Activated T-cell treated with anti-CD3 and anti-CD28 coated beads for 48 hours (primary cell): ENCODE results near the gene COL28A1.

ENCODE experiments used
- DNase-seq: peaks from one replicate; pipeline ENCODE4 v3.0.0-alpha.2; 2020; ENCODE audit warnings: low read depth

The COL28A1 gene

DNA sequence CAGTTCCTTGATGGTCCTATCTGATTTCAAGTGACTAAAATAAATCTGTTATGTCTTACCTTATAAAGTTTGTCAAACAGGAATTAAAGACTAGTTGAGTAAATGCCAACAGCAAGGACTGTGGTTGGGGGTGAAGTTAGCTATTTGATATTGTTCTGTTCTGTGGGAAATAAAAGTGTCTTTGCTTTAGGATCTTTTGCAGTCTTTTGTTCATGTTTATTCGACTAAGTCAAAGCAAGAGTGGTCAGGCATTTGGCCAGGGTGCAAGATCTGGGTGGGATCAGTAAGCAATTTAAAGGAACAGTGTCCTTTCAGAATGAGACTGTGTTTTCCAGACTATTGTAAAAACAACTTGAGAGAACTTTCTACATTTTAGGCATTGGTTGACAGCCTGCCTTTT lies at the start of gene COL28A1:
Gene COL28A1 (minus strand): TSS at position 183 of the 400 bp plus-strand sequence. CDS start 2,998 bp downstream, outside the sequence.
- DNase-seq, result no peak

DNA sequence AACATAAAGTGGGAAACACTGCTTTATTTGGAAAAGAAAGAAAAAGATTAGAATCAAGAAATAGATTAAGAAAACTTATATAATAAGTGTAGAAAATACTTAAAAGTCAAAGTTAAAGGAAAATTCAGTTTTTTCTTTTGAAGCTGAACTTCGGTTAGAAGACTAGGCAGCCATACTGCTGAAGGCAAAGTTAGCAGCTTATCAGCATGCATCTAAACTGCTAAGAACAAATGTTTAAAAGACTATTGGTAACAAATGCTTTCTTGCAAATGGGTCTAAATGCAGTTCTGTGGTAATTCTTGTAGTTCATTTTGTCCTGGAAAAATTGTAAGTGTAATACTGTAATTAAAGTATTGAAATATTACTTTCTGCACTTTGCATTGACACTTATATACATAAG lies 49.0 kb upstream of the COL28A1 start:
- DNase-seq, result no peak

DNA sequence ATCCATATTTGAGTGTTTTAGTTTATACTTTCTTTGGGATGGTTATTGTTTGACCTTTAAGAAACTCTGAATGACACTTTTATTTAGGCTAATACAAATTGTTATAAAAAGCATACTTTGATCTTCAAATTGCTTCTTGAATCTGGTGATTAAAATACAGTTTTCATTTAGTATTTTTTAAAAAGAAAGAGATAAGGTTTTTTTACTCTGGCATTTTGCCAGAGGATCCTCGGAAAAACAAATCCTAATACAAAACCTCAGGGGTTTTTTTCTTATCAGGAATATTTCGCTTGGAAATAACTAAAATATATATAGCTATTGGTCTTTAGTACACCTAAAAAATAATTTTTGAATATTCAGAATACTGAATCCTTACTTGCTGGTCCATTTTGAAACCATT lies 48.1 kb upstream of the COL28A1 start:
- DNase-seq, result no peak

DNA sequence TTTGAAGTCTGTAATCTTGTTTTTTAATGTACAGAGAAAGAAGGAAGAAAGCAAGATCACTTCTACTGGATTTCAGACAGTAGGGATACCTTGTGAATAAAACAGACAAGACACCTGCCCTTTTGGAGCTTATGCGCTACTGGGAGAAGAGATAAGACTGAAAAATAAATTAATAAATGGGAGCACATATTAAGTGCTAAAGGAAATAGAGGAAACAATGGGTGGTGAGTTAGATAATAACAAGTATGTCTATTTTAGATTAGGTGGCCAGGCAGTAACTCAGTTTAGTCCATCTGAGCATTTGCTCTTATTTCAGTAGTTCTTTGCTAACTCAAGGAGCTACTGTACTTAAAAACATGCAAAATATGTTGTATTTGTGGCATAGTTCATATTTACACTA lies 46.9 kb upstream of the COL28A1 start:
- DNase-seq, result no peak

DNA sequence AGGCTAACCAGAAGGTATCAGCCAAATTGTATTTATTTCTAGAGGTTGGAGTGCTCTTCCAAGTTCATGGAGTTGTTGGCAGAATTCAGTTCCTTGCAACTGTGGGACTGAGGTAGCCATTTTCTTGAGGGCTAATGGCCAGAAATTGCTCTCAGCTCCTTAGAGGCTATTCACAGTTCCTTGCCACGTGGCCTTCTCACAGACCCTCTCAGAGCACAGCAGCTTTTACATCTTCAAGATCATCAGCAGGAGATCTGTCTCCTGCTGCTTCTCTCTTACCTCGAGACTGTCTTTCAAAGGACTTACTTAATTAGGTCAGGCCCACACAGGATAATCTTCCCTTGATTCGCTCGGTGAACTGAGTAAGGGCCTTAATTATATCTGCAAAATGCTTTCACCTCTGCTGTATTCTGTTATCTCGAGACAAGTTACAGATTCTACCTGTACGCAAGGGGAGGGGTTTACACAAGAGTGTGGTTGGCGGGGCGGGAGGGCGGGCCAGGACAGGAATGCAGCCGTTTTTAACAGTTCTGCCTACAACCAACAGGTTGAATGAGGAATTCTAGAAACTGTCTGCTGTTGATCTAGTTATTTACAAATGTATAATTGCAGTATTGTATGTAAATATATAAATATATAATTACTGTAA lies 46.0 kb upstream of the COL28A1 start:
- DNase-seq, result no peak

DNA sequence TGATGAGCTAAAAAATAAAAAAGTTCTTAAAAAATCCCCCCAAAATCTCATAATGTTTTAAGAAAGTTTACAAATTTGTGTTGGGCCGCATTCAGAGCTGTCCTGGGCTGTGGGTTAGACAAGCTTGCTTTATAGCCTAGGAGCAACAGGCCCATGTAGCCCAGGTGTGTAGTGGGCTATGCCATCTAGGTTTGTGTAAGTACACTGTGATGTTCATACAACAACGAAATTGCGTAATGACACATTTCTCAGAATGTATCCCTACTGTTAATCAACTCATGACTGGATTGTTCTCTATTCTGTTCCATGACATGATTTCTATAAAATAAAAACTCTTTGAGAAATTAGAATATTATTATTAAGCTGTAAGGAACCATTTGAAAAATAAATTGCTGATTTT lies 44.0 kb upstream of the COL28A1 start:
- no peak for DNase-seq

DNA sequence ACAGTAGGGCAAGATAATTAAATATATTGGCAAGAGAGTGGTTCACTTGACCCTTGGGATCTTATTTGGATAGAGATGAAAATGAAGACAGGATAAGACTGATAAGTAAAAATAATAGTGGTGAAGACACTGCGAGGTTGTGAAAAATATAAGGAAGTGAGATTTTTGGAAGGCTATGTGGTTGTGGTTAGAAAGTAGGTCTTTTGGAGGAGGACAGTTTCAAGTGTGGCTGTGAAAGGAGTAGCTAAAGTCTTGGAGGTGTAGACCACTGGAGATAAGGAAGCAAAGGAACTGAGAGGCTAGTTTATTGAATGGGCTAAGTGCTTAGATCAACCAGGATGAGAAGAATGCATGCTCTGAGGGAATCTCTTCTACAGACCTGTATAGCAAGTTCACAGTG lies 42.2 kb upstream of the COL28A1 start:
- no peak for DNase-seq

DNA sequence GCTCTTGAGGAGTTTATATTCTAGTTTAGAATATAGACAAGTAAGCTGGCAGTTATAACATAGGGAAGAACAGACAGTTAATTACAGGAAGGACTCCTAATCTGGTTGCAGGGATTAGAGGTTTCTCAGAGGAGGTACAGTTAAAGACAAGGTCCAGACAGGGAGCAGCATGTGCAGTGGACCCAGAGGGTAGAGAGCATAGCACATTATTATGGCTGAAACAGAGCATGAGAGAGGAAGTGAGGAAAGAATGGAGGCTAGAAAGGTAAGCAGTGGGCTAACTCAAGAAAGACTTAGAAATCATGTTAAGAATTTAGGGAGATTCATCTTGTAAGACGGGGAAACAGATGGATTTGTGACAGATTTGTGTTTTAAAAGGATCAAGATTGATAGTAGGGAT lies 40.7 kb upstream of the COL28A1 start:
- no peak for DNase-seq

DNA sequence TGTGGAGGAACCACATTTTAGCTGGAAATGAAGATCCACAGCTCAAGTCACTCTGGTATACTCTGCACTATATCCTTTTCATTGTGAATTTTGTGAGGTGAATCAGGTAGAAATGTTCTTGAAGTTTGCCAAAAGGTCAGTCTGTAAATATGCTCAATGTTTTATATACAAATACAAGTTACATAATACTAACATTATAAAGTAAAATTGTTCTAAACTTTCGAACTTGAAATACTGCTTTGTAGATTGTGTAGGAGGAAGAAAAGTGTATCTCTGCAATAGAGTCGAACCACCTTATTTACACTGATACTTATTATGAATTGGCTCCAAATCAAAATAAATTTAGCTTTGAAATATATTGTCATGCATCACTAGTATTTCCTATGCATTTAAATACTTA lies 38.0 kb upstream of the COL28A1 start:
- DNase-seq, result no peak

DNA sequence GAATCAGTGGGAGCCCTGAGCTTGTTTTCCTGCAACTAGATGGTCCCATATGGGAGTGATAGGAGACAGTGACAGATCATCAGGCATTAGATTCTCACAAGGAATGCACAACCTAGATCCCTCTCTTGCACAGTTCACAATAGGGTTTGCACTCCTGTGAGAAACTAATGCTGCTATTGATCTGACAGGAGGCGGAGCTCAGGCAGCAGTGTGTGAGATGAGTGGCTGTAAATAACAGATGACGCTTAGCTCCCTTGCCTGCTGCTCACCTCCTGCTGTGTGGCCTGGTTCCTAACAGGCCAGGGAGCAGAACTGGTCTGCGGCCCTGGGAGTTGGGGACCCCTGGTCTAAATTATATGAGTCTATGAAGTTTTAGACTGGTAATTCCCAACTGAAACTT lies 34.9 kb upstream of the COL28A1 start:
- DNase-seq, result no peak

DNA sequence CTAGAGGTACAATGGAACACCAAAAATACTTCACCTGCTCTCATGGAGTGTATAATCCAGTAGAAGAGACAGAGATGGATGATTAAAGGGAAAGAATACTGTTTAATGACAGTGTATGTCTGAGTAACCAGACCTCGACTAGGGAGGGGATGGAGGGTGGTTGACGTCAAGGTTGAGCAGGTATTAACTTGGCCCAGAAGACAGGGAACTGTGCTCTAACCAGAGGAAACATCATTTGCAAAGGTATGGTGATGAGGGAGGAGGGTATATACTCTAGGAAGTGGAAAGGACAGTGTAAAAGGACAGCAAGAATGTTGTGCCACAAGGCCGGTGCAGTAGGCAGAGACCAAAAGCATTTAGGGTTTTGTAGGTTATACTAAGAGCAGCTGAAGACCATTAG lies 33.9 kb upstream of the COL28A1 start:
- DNase-seq, result no peak

DNA sequence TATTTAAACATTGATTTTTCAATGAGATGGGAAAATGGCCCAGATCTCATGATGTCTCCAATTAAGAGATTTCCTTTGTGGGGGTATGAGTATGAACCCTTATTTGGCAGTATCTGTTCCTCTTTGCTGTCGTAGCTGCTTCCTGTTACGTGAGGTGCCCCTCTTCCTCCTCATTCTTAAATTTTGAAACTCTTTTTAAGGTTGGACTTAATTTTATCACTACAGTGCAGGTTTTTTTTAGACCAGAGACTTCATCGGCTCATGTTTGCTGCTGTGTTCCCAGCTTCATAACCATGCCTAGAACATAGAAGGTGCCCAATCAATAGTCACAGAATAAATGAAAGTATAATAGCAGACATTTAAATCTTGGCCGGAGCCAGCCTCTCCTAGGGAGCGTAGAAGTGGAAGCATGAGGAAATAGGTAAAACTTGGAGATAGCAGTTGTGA lies 33.4 kb upstream of the COL28A1 start:
- DNase-seq, result no peak

DNA sequence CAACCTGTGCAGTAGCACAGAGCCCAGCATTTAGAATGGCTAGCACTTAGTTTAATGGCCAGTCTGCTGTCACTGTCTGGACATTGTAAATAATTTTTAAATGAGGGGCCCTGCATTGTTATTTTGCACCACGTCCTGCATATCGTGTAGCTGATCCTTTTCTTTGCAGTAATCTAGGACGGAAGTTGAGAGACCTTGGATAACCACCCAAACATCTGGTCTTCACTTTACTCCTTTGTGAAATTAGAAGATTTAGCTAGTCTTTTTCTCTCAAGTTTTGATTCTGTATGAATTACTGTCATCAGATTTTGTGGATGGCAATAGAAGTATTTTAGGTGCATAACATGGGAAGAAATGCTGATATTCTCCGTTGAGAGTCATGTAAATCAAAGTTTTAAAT lies 32.9 kb upstream of the COL28A1 start:
- no peak for DNase-seq

DNA sequence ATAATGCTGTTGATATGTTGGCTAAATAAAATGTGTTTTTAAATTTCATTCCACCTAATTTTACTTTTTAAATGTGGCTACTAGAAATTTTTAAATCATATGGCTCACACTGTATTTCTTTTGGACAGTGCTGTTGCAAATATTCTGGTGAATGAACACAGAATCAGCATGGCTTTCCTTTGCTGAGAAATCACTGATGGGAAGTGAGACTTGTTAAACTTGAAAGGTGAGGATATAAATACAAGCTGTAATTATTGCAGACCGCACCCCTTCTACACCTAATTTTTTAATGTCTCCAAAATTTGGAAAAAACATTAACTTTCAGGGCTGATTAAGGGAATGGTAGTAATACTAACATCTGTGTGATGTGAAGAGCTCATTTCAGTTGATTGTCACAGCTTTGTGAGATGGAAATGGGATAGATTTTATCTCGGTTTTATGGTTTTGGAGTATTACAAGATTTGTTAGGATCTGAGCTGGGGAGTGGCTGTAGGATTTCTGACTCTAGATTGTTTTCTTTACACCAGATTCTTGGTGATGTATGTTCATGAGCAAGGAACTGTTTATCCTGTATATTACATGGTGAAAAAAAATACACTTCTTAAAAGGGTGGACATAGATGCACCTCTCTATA lies 32.3 kb upstream of the COL28A1 start:
- DNase-seq, result no peak

DNA sequence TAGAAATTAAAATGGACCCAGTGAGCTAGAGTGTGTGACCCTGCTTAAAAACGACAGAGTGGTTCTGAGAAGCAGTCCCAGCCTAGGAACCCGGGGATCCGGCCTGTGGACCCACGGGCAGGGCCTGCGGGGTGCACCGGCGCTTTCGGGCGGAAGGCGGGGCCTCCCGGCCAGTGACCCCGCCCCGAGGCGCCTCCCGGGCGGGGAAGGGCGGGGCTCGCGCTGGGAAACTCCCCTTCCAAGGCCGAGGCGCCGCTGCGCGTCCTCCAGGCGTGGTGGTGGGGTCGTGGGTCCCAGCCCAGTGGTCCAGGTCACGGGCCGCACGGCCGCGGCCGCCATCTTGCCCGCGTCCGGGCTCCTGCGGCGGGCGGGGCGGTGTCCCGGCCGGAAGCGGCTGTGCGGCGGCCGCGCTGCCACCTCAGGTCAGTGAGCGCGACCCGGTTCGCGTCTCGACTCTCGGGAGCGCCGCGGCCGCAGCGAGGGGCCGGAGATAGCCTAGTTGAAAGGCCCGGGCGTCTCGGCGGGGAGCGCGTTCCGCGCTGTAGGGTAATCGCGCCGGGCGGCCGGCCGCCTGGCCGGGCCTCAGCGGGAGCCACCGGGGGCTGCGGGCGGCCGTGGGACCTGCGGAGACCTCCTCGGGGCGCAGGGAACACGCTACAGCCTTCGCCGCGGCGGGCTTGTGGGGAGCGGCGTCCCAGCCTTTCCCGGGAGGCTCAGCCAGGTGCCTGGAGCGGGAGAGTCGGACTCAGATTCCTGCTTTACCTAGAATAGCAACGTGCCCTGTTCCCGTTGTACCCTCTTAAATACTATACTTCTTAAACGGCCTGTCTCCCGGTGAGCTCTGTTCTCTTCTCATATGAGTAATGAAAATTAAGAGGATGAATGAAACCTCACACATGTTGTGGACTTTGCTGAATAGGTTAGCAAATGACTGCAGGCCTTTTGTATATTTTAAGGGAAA lies 31.3 kb upstream of the COL28A1 start, which contains the start of gene MIOS:
Gene MIOS (plus strand): TSS at position 234 of the 961 bp plus-strand sequence. CDS start 5,592 bp downstream, outside the sequence.
- DNase-seq, result peak; percentile 82

DNA sequence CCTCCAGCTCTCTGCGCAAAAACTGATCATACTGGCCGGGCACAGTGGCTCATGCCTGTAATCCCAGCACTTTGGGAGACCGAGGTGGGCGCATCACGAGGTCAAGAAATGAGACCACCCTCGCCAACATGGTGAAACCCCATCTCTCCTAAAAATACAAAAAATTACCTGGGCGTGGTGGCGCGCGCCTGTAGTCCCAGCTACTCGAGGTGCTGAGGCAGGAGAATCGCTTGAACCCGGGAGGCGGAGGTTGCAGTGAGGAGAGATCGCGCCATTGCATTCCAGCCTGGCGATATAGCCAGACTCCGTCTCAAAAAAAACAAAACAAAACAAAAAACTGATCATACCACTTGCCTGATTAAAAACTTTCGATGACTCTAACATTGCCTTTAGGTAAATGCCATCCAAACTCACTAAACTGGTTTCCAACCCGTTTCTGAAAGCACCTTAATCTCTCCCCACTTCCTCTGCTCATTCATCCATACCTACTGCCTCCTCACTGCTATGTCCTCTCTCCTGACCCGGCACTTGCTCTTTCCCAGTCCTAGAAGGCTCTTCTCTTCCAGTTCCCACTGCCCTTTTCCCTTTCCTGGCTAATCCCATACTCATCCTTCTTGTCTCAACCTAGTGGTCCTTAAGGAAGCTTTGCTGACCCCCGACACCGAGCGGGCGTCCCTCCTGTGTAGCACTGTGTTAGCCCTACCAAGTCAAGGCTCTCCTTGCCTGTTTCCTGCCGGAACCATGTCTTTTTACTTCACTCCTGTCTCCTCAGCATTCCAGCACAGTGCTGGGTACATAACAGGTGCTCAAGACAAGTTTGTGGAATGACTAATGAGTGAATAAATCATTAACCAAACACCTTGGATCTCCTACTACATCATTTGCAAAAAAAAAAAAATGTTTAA lies 30.3 kb upstream of the COL28A1 start:
- DNase-seq, result no peak

DNA sequence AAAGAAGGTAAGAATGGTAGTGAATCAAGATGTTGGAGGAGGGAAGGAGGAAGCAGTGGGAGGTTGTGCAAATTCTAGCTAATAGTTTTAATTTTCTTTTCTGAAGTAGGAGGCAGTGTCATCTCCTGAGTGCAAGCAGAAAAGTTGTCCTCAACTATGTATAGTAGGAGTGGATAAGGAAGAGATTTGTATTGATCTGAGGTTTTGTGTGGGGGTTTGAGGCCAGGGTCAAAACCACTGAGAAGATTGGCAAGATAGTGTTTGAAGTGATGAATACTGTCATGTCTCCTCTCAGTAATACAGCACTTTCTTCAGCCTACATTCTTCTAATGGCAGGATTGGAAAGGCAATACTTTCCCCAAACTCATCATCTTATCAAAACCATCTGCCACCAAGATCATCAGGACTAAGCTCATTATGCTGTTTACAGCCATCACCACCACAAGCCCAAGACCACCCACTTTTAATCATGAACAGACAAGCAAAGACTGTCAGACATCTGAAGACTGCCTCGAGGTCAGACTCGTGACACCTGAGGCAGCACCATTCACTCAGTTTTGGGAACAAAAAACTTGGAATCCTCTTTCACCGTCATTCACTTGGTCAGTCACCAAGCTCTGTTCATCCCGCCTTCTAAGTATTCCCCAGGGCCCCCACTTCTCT lies 29.5 kb upstream of the COL28A1 start:
- no peak for DNase-seq

DNA sequence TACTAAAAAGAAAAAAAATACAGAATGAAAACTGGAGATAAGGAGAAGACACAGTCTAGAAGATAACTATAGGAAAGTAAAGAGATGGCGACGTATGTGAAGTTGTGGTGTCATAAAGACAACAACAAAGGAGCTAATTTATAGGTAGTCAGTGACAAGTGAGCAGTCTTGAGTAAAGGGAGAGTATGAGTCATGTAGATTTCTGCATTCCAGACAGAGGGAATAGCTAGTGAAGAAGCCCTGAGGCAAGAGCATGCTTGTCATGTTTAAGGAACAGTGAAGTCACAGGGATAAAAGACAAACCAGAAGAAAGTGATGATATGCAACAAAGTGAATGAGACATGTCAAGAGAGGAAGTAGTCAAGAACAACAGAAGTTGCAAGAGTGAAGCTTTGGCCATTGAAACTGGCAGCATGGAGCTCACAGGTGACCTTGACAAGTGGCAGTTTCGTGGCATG lies 28.7 kb upstream of the COL28A1 start:
- DNase-seq, result no peak

DNA sequence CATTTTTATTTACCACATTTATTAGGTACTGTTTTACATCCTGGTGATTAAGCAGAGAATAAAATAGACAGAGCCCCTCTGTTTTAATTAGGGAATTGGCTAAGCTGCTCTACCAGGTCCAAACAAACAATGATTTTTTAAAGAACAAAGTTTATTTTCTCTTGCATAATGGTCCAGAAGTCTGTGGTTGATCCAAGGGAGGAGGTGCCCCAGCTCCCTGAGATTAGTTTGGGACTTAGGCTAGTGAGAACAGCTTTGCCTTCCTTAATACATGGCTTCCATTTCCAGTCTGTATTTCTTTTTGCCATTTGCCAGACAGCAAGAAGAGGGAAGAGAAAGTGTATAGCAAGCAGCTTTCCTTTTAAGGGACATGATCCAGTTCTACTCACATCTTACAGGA lies 28.1 kb upstream of the COL28A1 start:
- no peak for DNase-seq

DNA sequence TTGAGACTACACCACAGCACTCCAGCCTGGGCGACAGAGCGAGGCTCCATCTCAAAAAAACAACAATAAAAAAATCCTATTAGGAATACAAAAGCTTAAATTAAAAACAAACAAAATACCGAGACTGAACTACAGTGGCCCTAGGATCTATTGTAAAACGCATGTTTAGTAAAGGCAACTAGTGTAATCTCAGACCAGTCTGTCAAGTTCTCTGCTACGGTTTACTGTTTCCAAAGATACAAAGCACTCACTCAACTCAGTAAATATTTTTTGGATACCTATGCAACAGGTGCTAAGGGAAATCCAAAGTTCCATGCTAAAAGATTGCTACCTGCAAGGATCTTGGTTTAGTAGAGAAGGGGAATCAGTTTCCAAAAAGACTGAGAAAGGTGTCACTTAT lies 27.6 kb upstream of the COL28A1 start:
- no peak for DNase-seq

DNA sequence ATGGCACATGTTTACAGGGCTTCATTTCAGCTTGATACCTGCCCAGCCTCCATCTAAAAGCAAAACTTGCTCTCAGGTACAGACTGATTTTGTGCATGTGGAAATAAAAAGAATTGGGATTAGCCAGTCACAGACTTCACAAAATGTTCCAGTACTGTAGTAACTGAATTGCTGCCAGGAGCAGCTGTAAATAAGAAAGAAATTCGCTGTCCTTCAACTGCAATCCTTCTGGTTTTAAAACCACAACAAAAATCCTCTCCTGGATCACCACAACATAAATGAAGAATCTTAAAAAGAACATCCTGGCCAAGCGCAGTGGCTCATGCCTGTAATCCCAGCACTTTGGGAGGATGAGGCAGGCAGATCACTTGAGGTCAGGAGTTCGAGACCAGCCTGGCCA lies 27.1 kb upstream of the COL28A1 start:
- no peak for DNase-seq
